Right atrium auricular region (tissue), 2 donors: ENCODE data around the gene INS. TPM values are rescaled to one million over a fixed set of nuclear protein-coding genes. Genes with fewer than 3 reads are reported as not detected.

Experiments
- DNase-seq: peaks from one replicate; pipeline ENCODE4 v3.0.0-alpha.2; 2019; ENCODE audit warnings: low spot score
- H3K27ac ChIP-seq, 2 donors: fragments of 200-600 bp; sonication (generic); 1 replicate in 1 of 2; 2 replicates in 1 of 2; pipeline ENCODE4 v1.5.1; 2016 to 2019
- H3K27me3 ChIP-seq, 2 donors: fragments of 200-600 bp; sonication (generic); one replicate each; pipeline versions ENCODE4 v1.5.1 to v1.6.0; 2017 to 2019
- H3K36me3 ChIP-seq: fragments of 200-600 bp; sonication (generic); one replicate; pipeline ENCODE4 v1.5.1; 2016
- H3K4me1 ChIP-seq, 2 donors: fragments of 200-600 bp; sonication (generic); one replicate each; pipeline versions ENCODE4 v1.5.1 to v1.6.0; 2017 to 2019
- H3K4me3 ChIP-seq, 2 donors: fragments of 200-600 bp; sonication (generic); 1 replicate in 1 of 2; 2 replicates in 1 of 2; pipeline ENCODE4 v1.5.1; 2017 to 2019; ENCODE audit warnings: mild to moderate bottlenecking in 1 of 2, moderate library complexity in 1 of 2
- H3K9me3 ChIP-seq, 2 donors: fragments of 200-600 bp; sonication (generic); one replicate each; pipeline ENCODE4 v1.5.1; 2019
- total RNA-seq, 2 donors: library from RNA; depleted of rRNA; stranded (reverse); fragments of >200 nt; gene quantifications; one replicate each; pipeline ENCODE4 v1.1.0, GENCODE V29; 2016
- TF ChIP-seq, protein P1 (sequence below), 2 donors: fragments of 200-600 bp; sonication (generic); IDR thresholded peaks; one replicate each; pipeline ENCODE4 v1.5.1; 2019; ENCODE audit warnings: antibody characterized with exemption in 2 of 2

Gene INS
- total RNA-seq, 2 donors from 2014 or later, result not detected

DNA sequence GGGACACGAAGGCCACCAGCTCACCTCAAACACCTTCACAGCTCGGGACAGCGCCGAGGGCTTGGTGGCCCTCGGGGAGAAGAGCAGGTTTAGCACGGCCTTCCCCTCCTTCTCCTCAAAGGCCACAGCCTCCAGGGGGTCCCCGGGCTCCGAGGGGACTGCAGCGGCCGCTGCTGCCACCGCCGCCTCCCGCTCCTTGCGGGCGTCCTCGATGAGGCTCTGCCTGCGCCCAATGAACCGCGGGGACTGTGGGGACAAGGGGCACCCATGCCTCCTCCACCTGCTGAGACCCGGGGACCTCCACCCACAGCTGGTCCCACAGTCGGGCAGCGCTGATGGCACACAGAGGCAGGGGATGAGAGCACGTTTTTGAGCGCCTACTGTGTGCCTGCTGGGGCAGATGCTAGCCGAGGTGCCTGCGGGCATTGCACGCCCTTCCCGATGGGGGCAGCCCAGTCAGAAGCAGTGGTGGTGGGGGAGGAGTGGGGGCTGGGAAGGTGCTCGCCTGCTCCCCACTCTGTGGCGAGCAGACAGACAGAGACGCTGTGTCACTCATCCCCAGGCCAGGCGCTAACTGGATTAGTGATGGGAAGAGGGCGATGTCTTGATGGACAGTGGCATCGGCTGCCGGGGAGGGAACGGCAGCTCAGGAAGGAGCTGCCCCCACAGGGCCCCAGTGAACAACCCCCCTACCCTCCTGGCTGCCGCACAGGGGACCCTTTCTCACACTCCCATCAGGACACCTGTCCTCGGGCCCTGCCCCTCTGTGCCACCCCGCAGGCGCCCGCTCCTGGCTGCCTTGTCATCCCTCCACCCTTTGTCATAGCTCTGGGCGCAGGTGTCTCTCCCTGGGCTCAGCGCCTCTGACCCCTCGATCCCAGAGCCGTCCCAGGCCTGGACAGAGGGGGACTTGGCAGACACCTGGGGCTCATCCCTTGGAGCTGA lies 8.9 kb upstream of the INS start:
- Histone ChIP-seq H3K36me3 (no peaks in the 10 kb centered on the region), H3K9me3 (no peaks in the 10 kb centered on the region), H3K27ac (no peak overlapping the region), H3K4me3 (no peak overlapping the region), H3K4me1 (peaks cover 0 to 16% of the 10 kb centered on the region in 2 donors), H3K27me3 (no peaks in the 10 kb centered on the region)
- no peak for DNase-seq
- TF ChIP-seq, protein P1, sequence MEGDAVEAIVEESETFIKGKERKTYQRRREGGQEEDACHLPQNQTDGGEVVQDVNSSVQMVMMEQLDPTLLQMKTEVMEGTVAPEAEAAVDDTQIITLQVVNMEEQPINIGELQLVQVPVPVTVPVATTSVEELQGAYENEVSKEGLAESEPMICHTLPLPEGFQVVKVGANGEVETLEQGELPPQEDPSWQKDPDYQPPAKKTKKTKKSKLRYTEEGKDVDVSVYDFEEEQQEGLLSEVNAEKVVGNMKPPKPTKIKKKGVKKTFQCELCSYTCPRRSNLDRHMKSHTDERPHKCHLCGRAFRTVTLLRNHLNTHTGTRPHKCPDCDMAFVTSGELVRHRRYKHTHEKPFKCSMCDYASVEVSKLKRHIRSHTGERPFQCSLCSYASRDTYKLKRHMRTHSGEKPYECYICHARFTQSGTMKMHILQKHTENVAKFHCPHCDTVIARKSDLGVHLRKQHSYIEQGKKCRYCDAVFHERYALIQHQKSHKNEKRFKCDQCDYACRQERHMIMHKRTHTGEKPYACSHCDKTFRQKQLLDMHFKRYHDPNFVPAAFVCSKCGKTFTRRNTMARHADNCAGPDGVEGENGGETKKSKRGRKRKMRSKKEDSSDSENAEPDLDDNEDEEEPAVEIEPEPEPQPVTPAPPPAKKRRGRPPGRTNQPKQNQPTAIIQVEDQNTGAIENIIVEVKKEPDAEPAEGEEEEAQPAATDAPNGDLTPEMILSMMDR (IDR thresholded peaks at IDR 0.05), result no peak

DNA sequence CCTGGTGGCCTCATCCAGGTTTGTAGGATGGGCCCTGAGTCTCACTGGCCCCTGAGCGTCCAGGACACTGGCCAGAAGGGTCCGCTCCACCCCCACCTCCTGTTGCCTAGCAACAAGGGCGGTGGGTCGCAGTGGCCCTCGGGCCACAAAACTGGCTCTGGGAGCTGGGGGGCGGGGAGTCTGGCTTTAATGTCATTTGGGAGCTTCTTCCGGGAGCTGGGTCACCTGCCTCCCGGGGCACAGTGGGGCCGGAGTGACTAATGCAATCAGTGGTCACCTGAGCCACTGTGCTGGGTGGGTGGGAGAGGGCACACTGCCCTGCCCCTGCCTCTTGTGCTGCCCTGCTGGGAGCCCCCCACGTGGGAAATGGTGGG lies 8.0 kb upstream of the INS start:
- H3K4me3 ChIP-seq, result no peak overlapping the region
- no peaks in the 10 kb centered on the region for H3K27me3 ChIP-seq
- no peak overlapping the region for H3K27ac ChIP-seq
- no peaks in the 10 kb centered on the region for H3K9me3 ChIP-seq
- H3K4me1 ChIP-seq, result peaks cover 0 to 16% of the 10 kb centered on the region in 2 donors
- TF ChIP-seq, protein P1 (IDR thresholded peaks at IDR 0.05), result no peak
- DNase-seq, result no peak
- no peaks in the 10 kb centered on the region for H3K36me3 ChIP-seq

DNA sequence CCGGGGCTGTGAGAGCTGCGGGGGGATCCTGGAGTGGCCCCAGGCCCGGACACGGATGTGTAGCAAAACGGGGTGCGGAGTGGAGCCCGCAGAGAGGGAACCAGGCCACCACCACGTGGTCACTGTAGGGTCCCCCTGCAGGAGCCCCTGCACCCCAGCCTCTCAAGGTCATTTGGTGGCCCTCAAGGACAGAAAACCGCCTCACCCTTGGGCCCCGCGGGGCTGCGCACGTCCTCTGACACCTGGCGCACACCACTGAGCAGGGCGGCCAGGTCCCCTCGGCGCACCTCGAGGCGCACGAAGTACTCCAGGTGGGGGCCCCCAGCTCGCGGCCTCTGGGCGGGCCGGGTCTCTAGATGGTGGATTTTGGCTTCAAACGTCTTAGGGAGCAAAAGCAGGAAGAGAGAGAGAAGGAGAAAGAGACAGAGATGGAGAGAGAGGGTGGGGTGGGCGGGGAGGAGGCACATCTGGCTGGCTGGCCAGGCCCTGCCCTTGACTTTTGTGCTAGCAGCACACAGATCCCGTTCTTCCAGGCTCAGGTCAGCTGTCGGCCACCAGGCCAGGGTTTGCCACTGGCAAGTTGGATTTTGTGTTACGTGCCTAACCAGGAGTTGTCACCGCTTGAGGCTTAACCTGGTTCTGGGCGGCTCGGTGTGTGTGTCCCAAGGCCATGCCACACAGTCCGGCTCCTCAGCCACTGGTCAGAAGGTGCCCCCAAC lies 7.4 kb upstream of the INS start:
- no peak overlapping the region for H3K4me3 ChIP-seq
- H3K4me1 ChIP-seq, result peaks cover 0 to 16% of the 10 kb centered on the region in 2 donors
- H3K36me3 ChIP-seq, result no peaks in the 10 kb centered on the region
- H3K27me3 ChIP-seq, result no peaks in the 10 kb centered on the region
- TF ChIP-seq, protein P1 (IDR thresholded peaks at IDR 0.05), result no peak
- H3K9me3 ChIP-seq, result no peaks in the 10 kb centered on the region
- H3K27ac ChIP-seq, result no peak overlapping the region
- no peak for DNase-seq

DNA sequence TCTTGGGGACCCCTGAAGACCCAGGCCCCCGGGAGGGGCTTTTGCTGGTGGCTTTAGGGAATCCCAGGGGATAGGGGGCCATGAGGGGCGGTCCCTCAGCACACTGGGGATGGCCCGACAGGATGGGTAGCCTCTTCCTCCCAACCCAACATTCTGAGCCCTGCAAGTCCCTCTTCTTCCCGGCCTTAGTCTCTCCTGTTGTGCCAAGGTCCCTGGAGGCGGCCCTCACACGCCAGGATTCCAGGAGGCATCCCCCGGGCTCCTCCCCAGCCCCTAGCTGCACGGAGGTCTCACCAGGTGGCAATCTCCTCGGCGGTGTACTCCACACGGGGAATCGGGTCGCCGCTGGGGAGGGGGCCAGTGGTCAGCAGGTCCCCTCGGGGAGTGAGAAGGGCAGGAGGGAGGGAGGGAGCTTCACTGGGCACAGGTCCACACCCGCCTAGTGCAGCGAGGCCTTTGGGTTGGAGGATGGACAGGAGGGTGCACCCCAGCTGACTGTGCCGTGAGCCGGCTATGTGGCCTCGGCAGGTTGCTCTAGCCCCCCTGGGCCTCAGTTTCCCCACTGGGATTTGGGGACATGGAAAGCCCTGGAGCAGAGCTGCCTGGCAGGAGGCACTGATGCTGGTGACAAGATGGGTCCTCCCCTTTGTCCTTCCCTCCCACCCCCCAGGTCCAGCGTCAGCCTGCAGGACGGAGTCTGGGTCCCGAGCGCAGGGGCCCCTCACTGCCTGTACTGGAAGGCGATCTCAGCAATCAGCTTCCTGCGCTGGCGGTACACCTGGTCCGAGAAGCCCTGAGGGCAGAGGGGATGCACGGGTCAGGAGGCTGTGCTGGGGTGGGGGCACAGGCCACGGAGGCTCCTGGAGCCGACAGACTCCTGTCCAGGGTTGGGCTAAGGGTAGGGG lies 6.4 kb upstream of the INS start:
- H3K36me3 ChIP-seq, result no peaks in the 10 kb centered on the region
- H3K4me1 ChIP-seq, result peaks cover 0 to 16% of the 10 kb centered on the region in 2 donors
- H3K27ac ChIP-seq, result no peak overlapping the region
- no peak overlapping the region for H3K4me3 ChIP-seq
- H3K9me3 ChIP-seq, result no peaks in the 10 kb centered on the region
- TF ChIP-seq, protein P1 (IDR thresholded peaks at IDR 0.05), result no peak
- no peak for DNase-seq
- H3K27me3 ChIP-seq, result no peaks in the 10 kb centered on the region

DNA sequence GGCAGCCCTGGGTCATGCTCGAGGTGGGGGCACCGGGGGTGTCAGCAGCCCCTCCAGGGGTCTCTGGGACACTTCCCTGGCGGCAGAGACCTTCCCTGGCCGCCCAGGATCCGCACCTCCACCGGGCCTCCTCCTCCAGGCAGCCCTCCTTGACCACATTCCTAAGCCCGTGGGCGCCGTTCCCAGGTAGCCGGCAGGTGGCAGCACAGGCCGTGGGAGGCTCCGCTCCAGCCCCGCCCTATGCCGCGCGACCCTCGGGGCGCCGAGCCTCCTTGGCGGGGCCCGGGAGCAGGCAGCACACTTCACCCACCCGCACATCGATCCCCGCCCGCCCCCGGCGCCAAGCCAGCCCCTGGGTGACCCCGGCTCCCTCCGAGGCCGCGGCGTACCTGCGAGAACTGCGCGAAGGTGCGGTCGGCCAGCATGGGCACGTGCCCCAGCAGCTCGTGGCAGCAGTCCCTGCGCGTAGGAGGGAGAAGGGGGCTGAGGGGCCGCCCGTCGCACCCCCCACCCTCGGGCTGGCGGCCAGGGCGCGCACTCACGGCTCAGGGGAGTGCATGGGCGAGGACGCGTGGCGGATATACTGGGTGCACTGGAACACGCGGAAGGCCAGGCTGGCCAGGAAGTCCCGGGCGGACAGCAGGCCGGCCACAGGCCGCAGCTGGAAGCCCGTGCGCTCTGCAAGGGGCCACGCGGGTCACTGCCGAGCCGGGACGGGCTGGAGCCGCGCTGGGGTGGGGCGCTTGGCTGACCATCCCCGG lies 5.3 kb upstream of the INS start:
- Histone ChIP-seq H3K9me3 (no peaks in the 10 kb centered on the region), H3K4me3 (peak overlapping the region in 1 of 2 donors; percentile 40), H3K36me3 (no peaks in the 10 kb centered on the region), H3K27me3 (no peaks in the 10 kb centered on the region), H3K27ac (no peak overlapping the region), H3K4me1 (peaks cover 0 to 16% of the 10 kb centered on the region in 2 donors)
- DNase-seq, result no peak
- TF ChIP-seq, protein P1 (IDR thresholded peaks at IDR 0.05), result peak; percentile 23 to 74
